Measurements from ENCODE around the gene PIK3C2G. TPM values are rescaled to one million over a fixed set of nuclear protein-coding genes. Genes with fewer than 3 reads are reported as not detected.

PIK3C2G gene
- total and polyA plus RNA-seq, 2 of the 4 experiments (the other 2 are of a cell fraction) = not detected

- WGBS, 2 experiments (ENCODE audit: extremely low coverage in 2 of 2, insufficient read length in 1 of 2) = no CpG with 5 or more reads among the region's 2 CpGs
- Histone ChIP-seq H3K27ac (ENCODE audit: insufficient read depth, low read length) (no peak overlapping the region), H3K23ac (ENCODE audit: low read depth, low read length) (no peak overlapping the region), H3K14ac (replicated peaks; ENCODE audit: low read depth, low read length) (no peak overlapping the region), H3K4me1 (ENCODE audit: control insufficient read depth, insufficient read depth, low read length) (no peaks in the 10 kb centered on the region), H3K36me3 (ENCODE audit: control insufficient read depth, insufficient read depth, low read length) (no peaks in the 10 kb centered on the region), H3K18ac (ENCODE audit: low read depth, low read length) (no peak overlapping the region), H3K9me3 (ENCODE audit: control insufficient read depth, insufficient read depth, low read length) (no peaks in the 10 kb centered on the region), H4K8ac (ENCODE audit: low read depth in 2 of 2, low read length in 2 of 2) (no peak overlapping the region), H3K27me3 (ENCODE audit: control insufficient read depth, insufficient read depth, low read length) (no peaks in the 10 kb centered on the region), H3K9ac (ENCODE audit: low read depth, low read length) (no peak overlapping the region), H2BK20ac (ENCODE audit: low read depth, low read length) (no peak overlapping the region), H2AFZ (replicated peaks; ENCODE audit: low read length, poor library complexity) (no peak overlapping the region), H3K4me2 (ENCODE audit: low read depth, low read length) (no peak overlapping the region), H2BK15ac (ENCODE audit: low read depth, low read length) (no peak overlapping the region), H2AK5ac (ENCODE audit: low read depth, low read length) (no peak overlapping the region), H3K56ac (ENCODE audit: extremely low read depth, insufficient read depth, low read length) (no peak overlapping the region), H3K4ac (ENCODE audit: low read depth, low read length) (no peak overlapping the region), H4K20me1 (ENCODE audit: insufficient read depth, low read length) (no peaks in the 10 kb centered on the region), H2AK9ac (replicated peaks; ENCODE audit: low read depth, low read length, poor library complexity) (no peak overlapping the region), H2BK5ac (ENCODE audit: low read depth, low read length, poor library complexity, severe bottlenecking) (no peak overlapping the region), H3K4me3 (ENCODE audit: insufficient read depth, low read depth, low read length) (no peak overlapping the region), H3K79me1 (ENCODE audit: low read depth in 1 of 2, low read length in 2 of 2) (no peaks in the 10 kb centered on the region), H2BK120ac (ENCODE audit: low read depth, low read length) (no peak overlapping the region), H4K5ac (ENCODE audit: low read depth, low read length) (no peak overlapping the region), H4K91ac (ENCODE audit: insufficient read depth, low read depth, low read length) (no peak overlapping the region), H3K9me1 (ENCODE audit: insufficient read depth, low read length) (no peaks in the 10 kb centered on the region)
- ATAC-seq (ENCODE audit: low read depth) = no peak
- CTCF ChIA-PET = no interaction called here
- POLR2A ChIA-PET (ENCODE audit: unreplicated experiment) = no interaction called here
- no peak for DNase-seq
- BruUV-seq (replicated peaks) = no TSS peak
- in situ Hi-C loops (cut with MboI; ENCODE audit: low sequenced_read_pairs) (no loop called here), intact Hi-C loops (cut with micrococcal nuclease) (no loop called here), dilution Hi-C loops (cut with HindIII; ENCODE audit: low sequenced_read_pairs, unreplicated experiment) (no loop called here)
- TF ChIP-seq MAZ (IDR thresholded peaks at IDR 0.05; ENCODE audit: borderline replicate concordance, low read depth, low read length) (no peak), USF2 (IDR thresholded peaks at IDR 0.05; ENCODE audit: low read depth, low read length) (no peak), MXI1 (IDR thresholded peaks at IDR 0.05; ENCODE audit: borderline replicate concordance, low read depth, low read length) (no peak), CHD1 (IDR thresholded peaks at IDR 0.05; ENCODE audit: low read depth, low read length) (no peak), CEBPB (IDR thresholded peaks at IDR 0.05; ENCODE audit: low read depth, low read length) (no peak), ELK1 (IDR thresholded peaks at IDR 0.05; ENCODE audit: borderline replicate concordance, low read depth, low read length) (no peak)
Measured at GRCh38 chr12:18363321-18363720, 102.0 kb downstream of the PIK3C2G start.

Data from IMR-90 (cell line).